Panc1 (cell line): ENCODE results near the gene DOCK11.

Experiments used
- CTCF ChIP-seq: fragments of 450-650 bp; IDR thresholded peaks from 2 replicates; pipeline ENCODE4 v1.5.1; 2017; ENCODE audit warnings: mild to moderate bottlenecking
- POLR2AphosphoS5 ChIP-seq: IDR thresholded peaks from 2 replicates; pipeline ENCODE4 v1.6.1; 2012; ENCODE audit warnings: mild to moderate bottlenecking, low read depth, low read length, moderate library complexity
- REST ChIP-seq, 2 experiments: IDR thresholded peaks; 2 replicates each; pipeline ENCODE4 v1.6.1; 2011 to 2012; ENCODE audit warnings: low read depth in 2 of 2, control low read depth in 1 of 2, low read length in 1 of 2, mild to moderate bottlenecking in 1 of 2, moderate library complexity in 1 of 2; ENCODE audit not compliant: insufficient read depth in 1 of 2
- TCF7L2 ChIP-seq: IDR thresholded peaks from 2 replicates; pipeline ENCODE4 v1.6.1; 2011; ENCODE audit warnings: mild to moderate bottlenecking, low read depth, low read length, inconsistent platforms

- TF ChIP-seq CTCF (no peak), REST (IDR thresholded peaks at IDR 0.05; ENCODE audit: insufficient read depth in 1 of 2, low read depth in 2 of 2, low read length in 1 of 2) (no peak), TCF7L2 (no peak), POLR2AphosphoS5 (no peak)
These were observed 137.2 kb downstream of the DOCK11 start for GRCh38 chrX:118632862-118633261.
